Measurements from ENCODE around the gene INPP4B. TPM values are rescaled to one million over a fixed set of nuclear protein-coding genes. Genes with fewer than 3 reads are reported as not detected.

The INPP4B gene
- total and polyA plus RNA-seq, 2 of the 4 experiments (the other 2 are of a cell fraction) = 1.8 to 14.0 TPM

GRCh38 chr4:142846729-142847596, 862 bp upstream of the INPP4B start:
- Histone ChIP-seq H3K27ac (ENCODE audit: insufficient read depth, low read length) (peak overlapping the region; percentile 25; the same call in 1 of the 2 replicates), H4K20me1 (ENCODE audit: insufficient read depth, low read length) (no peaks in the 10 kb centered on the region), H3K9me1 (ENCODE audit: insufficient read depth, low read length) (no peaks in the 10 kb centered on the region), H2BK120ac (ENCODE audit: low read depth, low read length) (no peak overlapping the region; the same call in 1 of the 2 replicates), H2AK9ac (replicated peaks; ENCODE audit: low read depth, low read length, poor library complexity) (no peak overlapping the region), H2AFZ (replicated peaks; ENCODE audit: low read length, poor library complexity) (peak overlapping the region; percentile 92), H3K18ac (ENCODE audit: low read depth, low read length) (peak overlapping the region; percentile 16; the same call in 1 of the 2 replicates), H4K8ac (ENCODE audit: low read depth in 2 of 2, low read length in 2 of 2) (peak overlapping the region in 1 of 2 experiments; percentile 31; a peak in 1 of 4 replicates), H3K4me3 (ENCODE audit: insufficient read depth, low read depth, low read length) (peak overlapping the region; percentile 61), H3K36me3 (ENCODE audit: control insufficient read depth, insufficient read depth, low read length) (no peaks in the 10 kb centered on the region), H3K9ac (ENCODE audit: low read depth, low read length) (peak overlapping the region; percentile 75), H2BK15ac (ENCODE audit: low read depth, low read length) (no peak overlapping the region), H3K9me3 (ENCODE audit: control insufficient read depth, insufficient read depth, low read length) (no peaks in the 10 kb centered on the region), H2AK5ac (ENCODE audit: low read depth, low read length) (no peak overlapping the region), H3K56ac (ENCODE audit: extremely low read depth, insufficient read depth, low read length) (no peak overlapping the region), H4K91ac (ENCODE audit: insufficient read depth, low read depth, low read length) (no peak overlapping the region), H3K79me1 (ENCODE audit: low read depth in 1 of 2, low read length in 2 of 2) (no peaks in the 10 kb centered on the region), H3K4me2 (ENCODE audit: low read depth, low read length) (peak overlapping the region; percentile 88), H3K23ac (ENCODE audit: low read depth, low read length) (no peak overlapping the region), H4K5ac (ENCODE audit: low read depth, low read length) (no peak overlapping the region; the same call in 1 of the 2 replicates), H3K4me1 (ENCODE audit: control insufficient read depth, insufficient read depth, low read length) (no peaks in the 10 kb centered on the region), H3K4ac (ENCODE audit: low read depth, low read length) (0 out of 2 replicates have a peak overlapping the region, but pooled peaks have one; percentile 24), H3K14ac (replicated peaks; ENCODE audit: low read depth, low read length) (no peak overlapping the region), H2BK5ac (ENCODE audit: low read depth, low read length, poor library complexity, severe bottlenecking) (no peak overlapping the region), H3K27me3 (ENCODE audit: control insufficient read depth, insufficient read depth, low read length) (peaks cover 10% of the 10 kb centered on the region), H2BK20ac (ENCODE audit: low read depth, low read length) (no peak overlapping the region)
- ATAC-seq (ENCODE audit: low read depth) (peak; percentile 19; the same call in 1 of the 2 replicates), DNase-seq (no peak)
- ChIA-PET POLR2A (ENCODE audit: unreplicated experiment) (no interaction called here), CTCF (interaction anchor here (0.9 kb wide), 1 partner anchor 494 kb away, joined by 5 read pairs; no protein-coding TSS in a partner anchor)
- no TSS peak for BruUV-seq (replicated peaks)
- intact Hi-C loops (cut with micrococcal nuclease) = loop anchor here (10.0 kb wide), 2 partner anchors 338 to 638 kb away; partner anchors contain the start of gene USP38
- in situ Hi-C loops (cut with MboI; ENCODE audit: low sequenced_read_pairs) = loop anchor here (10.0 to 25.0 kb wide), 3 partner anchors 492 to 1685 kb away; no protein-coding TSS in a partner anchor
- dilution Hi-C loops (cut with HindIII; ENCODE audit: low sequenced_read_pairs, unreplicated experiment) = no loop called here
- 3% methylated on average over 11 of the region's 50 CpGs; no CpG with 5 or more reads in 1 of the 2 experiments for WGBS, 2 experiments (ENCODE audit: extremely low coverage in 2 of 2, insufficient read length in 1 of 2)
- no peak for TF ChIP-seq RFX5 (IDR thresholded peaks at IDR 0.05; ENCODE audit: low read depth, low read length)
- TF ChIP-seq ELK1 (IDR thresholded peaks at IDR 0.05; ENCODE audit: borderline replicate concordance, low read depth, low read length) = no peak
- no peak for TF ChIP-seq RAD21 (IDR thresholded peaks at IDR 0.05; ENCODE audit: low read length)
- no peak for TF ChIP-seq CHD1 (IDR thresholded peaks at IDR 0.05; ENCODE audit: low read depth, low read length)
